Measurements from ENCODE around the gene SREK1.

The SREK1 gene

GRCh38 chr5:66179297-66180051 lies 35.4 kb downstream of the SREK1 start:
- no peak for DNase-seq
- H3K36me3 ChIP-seq (replicated peaks; ENCODE audit: insufficient read depth, low read length) = peaks cover 11% of the 10 kb centered on the region

GRCh38 chr5:66180282-66181155 lies 36.4 kb downstream of the SREK1 start:
- DNase-seq = no peak
- Histone ChIP-seq H3K36me3 (replicated peaks; ENCODE audit: insufficient read depth, low read length) (peaks cover 11% of the 10 kb centered on the region), H3K79me2 (ENCODE audit: low read length) (peaks cover 8% of the 10 kb centered on the region; the same call in 1 of the 2 replicates), H3K9ac (ENCODE audit: low read length) (no peak overlapping the region), H3K27ac (ENCODE audit: low read length) (no peak overlapping the region), H3F3A (ENCODE audit: insufficient read depth, low read length) (no peaks in the 10 kb centered on the region), H4K20me1 (ENCODE audit: insufficient read depth, low read length) (no peaks in the 10 kb centered on the region), H2AFZ (ENCODE audit: low read length) (no peak overlapping the region), H3K9me2 (replicated peaks; ENCODE audit: insufficient read depth, low read length) (no peaks in the 10 kb centered on the region), H3K27me3 (replicated peaks; ENCODE audit: insufficient read depth, low read length) (no peaks in the 10 kb centered on the region), H3K4me3 (ENCODE audit: low read length) (no peak overlapping the region), H3K4me1 (ENCODE audit: low read length) (no peaks in the 10 kb centered on the region), H3K9me3 (replicated peaks; ENCODE audit: insufficient read depth, low read length) (no peaks in the 10 kb centered on the region), H3K4me2 (ENCODE audit: low read depth, low read length) (no peak overlapping the region)
- TF ChIP-seq EZH2 (optimal IDR thresholded peaks at IDR 0.05; ENCODE audit: low read depth, low read length) (no peak), EZH2phosphoT487 (IDR thresholded peaks at IDR 0.05; ENCODE audit: low read length) (no peak), CTCF (IDR thresholded peaks at IDR 0.05; ENCODE audit: low read length) (no peak)

More at GRCh38 chr5:66179297-66180051, 35.4 kb downstream of the SREK1 start:
- Histone ChIP-seq H4K20me1 (ENCODE audit: insufficient read depth, low read length) (no peaks in the 10 kb centered on the region), H3K27ac (ENCODE audit: low read length) (no peak overlapping the region), H3K27me3 (replicated peaks; ENCODE audit: insufficient read depth, low read length) (no peaks in the 10 kb centered on the region), H3K79me2 (ENCODE audit: low read length) (peaks cover 8% of the 10 kb centered on the region; the same call in 1 of the 2 replicates), H3K9me3 (replicated peaks; ENCODE audit: insufficient read depth, low read length) (no peaks in the 10 kb centered on the region), H3K4me2 (ENCODE audit: low read depth, low read length) (no peak overlapping the region), H3K4me1 (ENCODE audit: low read length) (no peaks in the 10 kb centered on the region), H3K4me3 (ENCODE audit: low read length) (no peak overlapping the region), H2AFZ (ENCODE audit: low read length) (no peak overlapping the region), H3K9me2 (replicated peaks; ENCODE audit: insufficient read depth, low read length) (no peaks in the 10 kb centered on the region), H3F3A (ENCODE audit: insufficient read depth, low read length) (no peaks in the 10 kb centered on the region), H3K9ac (ENCODE audit: low read length) (no peak overlapping the region)
- TF ChIP-seq EZH2phosphoT487 (IDR thresholded peaks at IDR 0.05; ENCODE audit: low read length) (no peak), CTCF (IDR thresholded peaks at IDR 0.05; ENCODE audit: low read length) (no peak), EZH2 (optimal IDR thresholded peaks at IDR 0.05; ENCODE audit: low read depth, low read length) (no peak)

- no peak overlapping the region for H3K4me2 ChIP-seq (ENCODE audit: low read depth, low read length)
- no peak overlapping the region for H3K27ac ChIP-seq (ENCODE audit: low read length)
- H3K9me2 ChIP-seq (replicated peaks; ENCODE audit: insufficient read depth, low read length) = no peaks in the 10 kb centered on the region
- no peaks in the 10 kb centered on the region for H3K9me3 ChIP-seq (replicated peaks; ENCODE audit: insufficient read depth, low read length)
- no peak overlapping the region for H3K4me3 ChIP-seq (ENCODE audit: low read length)
- H3K27me3 ChIP-seq (replicated peaks; ENCODE audit: insufficient read depth, low read length) = no peaks in the 10 kb centered on the region
- no peaks in the 10 kb centered on the region for H3K4me1 ChIP-seq (ENCODE audit: low read length)
- no peaks in the 10 kb centered on the region for H4K20me1 ChIP-seq (ENCODE audit: insufficient read depth, low read length)
- no peak for DNase-seq
- no peak overlapping the region for H2AFZ ChIP-seq (ENCODE audit: low read length)
- no peaks in the 10 kb centered on the region for H3F3A ChIP-seq (ENCODE audit: insufficient read depth, low read length)
- no peaks in the 10 kb centered on the region for H3K79me2 ChIP-seq (ENCODE audit: low read length)
- H3K9ac ChIP-seq (ENCODE audit: low read length) = no peak overlapping the region
- TF ChIP-seq EZH2 (optimal IDR thresholded peaks at IDR 0.05; ENCODE audit: low read depth, low read length) (no peak), CTCF (IDR thresholded peaks at IDR 0.05; ENCODE audit: low read length) (no peak), EZH2phosphoT487 (IDR thresholded peaks at IDR 0.05; ENCODE audit: low read length) (no peak)
- H3K36me3 ChIP-seq (replicated peaks; ENCODE audit: insufficient read depth, low read length) = no peaks in the 10 kb centered on the region
Observed at GRCh38 chr5:66186108-66186507, 42.0 kb downstream of the SREK1 start.
